Activated CD8-positive, alpha-beta memory T cell treated with anti-CD3 and anti-CD28 coated beads, Interleukin-2, amount 50 U/mL, for 24 hours (primary cell): ENCODE data around the gene GPATCH1.
A peak's percentile ranks its signal among the peaks of the same experiment; 100 is the strongest.

Experiments used
- DNase-seq: peaks from one replicate; pipeline ENCODE4 v3.0.0-alpha.2; 2020; ENCODE audit errors: extremely low read depth

GPATCH1 gene

GRCh38 chr19:33063753-33064457 lies 17.1 kb upstream of the GPATCH1 start:
- DNase-seq: no peak

DNA sequence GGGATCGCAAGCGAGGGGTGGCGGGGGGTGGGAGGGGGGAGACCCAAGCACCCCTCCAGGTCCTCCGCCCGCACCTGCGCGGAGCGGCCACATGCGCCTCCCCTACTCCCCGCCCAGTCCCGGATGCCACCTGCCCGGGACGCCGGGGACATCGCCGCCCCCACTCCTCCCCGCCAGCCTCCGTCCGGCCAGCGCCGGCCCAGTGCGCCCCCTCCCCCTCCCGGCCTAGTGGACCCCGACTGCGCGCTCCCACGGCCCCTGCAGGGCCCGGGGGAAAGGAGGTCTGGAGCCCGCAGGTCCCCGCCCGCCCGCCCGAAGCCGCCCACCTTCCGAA lies 16.6 kb upstream of the GPATCH1 start:
- DNase-seq: no peak

- DNase-seq: peak; percentile 24
Observed at GRCh38 chr19:33064792-33065550, 16.0 kb upstream of the GPATCH1 start, which contains the start of gene RHPN2. TSS of gene RHPN2 (minus strand) at chr19:33064888. CDS start at chr19:33064852, 36 bp downstream.

DNA sequence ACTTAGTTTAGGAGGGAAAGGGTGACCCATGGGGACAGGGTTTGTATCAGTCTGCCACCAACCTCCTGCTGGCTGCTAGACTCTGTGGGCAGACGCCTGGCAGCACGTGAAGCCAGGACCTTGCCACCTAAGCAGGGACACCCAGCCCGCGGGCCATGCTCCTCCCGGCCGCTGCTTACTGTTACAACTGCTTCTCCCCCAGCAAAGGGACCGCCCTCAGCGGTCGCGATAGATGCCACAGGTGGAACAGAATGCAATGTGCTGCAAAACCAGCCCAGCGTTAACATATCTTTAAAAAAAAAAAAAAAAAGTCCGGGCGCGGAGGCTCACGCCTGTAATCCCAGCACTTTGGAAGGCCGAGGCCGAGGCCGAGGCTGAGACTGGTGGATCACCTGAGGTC lies 14.4 kb upstream of the GPATCH1 start:
- no peak for DNase-seq

- no peak for DNase-seq
Observed at GRCh38 chr19:33067121-33067520, 13.9 kb upstream of the GPATCH1 start.

GRCh38 chr19:33071887-33072286 lies 9.1 kb upstream of the GPATCH1 start:
- DNase-seq: no peak

- DNase-seq: no peak
Observed at GRCh38 chr19:33075519-33075918, 5.5 kb upstream of the GPATCH1 start.

GRCh38 chr19:33085570-33086128 lies 4.7 kb downstream of the GPATCH1 start:
- DNase-seq: no peak

- DNase-seq: no peak
Observed at GRCh38 chr19:33086955-33087354, 6.0 kb downstream of the GPATCH1 start.

DNA sequence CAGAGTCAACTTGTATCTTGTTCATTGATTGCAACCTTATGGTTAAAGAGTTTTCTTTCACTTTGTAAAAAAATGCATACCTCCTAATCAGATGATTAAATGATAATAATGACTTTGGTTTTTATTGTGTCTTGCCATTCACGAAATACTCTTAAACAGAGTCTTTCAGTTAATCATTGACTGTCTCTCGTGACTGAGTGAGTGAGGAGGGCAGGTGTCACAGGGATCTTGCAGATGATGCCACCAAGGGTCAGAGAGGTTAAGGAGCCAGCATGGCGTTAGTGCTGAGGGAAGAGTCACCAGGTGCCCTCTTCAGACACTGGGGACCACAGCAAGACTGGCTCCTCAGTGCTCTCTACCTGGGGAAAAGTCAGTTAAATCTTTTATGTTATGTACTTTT lies 8.0 kb downstream of the GPATCH1 start:
- DNase-seq: no peak

DNA sequence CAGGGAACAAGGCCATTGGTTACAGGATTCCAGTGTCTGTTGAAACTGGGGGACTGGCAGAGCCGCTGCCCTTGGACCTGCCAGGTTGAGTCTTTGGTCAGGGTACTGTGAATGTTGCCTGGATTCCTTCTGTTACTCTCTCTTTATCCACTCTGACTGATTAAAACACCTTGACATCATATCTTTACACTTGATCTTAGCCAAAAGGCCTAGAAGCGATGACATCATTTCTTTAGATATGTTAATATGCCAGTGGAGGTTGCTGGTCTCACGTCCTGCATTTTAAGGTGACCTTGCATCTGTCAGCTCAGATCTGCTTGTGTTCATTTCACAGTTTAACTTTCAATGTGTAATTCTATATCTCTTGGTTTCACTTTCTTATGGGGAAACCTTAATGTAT lies 9.2 kb downstream of the GPATCH1 start:
- DNase-seq: no peak

DNA sequence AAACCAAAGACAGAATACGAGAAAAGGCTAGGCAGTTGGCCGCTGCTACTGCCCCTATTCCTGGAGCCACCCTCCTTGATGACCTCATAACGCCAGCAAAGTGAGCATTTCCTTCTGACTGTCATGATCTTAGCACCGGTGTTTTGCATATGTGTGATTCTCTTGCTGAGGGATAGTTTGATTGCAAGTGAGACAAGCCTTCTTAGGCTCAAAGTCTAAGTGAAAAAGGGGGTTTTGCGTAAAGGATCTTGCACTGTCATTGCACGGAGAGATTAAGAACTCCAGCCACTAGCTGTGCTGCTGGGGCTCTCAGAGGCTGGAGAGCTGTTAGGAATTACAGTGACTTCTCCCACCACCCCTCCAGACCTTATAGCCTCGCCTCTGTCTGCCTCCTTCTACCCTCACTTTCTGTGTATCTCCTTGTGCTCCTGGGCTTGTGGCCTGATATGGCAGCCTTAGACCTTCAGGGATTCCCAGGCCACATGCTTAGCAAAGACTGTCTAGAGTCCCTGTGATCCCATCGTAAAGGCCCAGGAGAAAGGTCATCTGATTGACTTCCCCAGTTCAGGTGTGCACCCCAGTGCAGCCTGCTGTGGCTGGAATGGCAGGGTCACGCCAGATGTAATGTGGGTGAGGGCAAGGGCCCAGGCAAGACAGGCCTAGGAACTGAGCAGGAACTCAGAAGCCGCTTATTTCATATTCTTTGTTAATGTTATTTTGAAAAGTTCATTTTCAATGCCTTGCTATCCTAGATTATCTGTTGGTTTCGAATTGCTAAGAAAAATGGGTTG lies 12.6 kb downstream of the GPATCH1 start:
- no peak for DNase-seq

DNA sequence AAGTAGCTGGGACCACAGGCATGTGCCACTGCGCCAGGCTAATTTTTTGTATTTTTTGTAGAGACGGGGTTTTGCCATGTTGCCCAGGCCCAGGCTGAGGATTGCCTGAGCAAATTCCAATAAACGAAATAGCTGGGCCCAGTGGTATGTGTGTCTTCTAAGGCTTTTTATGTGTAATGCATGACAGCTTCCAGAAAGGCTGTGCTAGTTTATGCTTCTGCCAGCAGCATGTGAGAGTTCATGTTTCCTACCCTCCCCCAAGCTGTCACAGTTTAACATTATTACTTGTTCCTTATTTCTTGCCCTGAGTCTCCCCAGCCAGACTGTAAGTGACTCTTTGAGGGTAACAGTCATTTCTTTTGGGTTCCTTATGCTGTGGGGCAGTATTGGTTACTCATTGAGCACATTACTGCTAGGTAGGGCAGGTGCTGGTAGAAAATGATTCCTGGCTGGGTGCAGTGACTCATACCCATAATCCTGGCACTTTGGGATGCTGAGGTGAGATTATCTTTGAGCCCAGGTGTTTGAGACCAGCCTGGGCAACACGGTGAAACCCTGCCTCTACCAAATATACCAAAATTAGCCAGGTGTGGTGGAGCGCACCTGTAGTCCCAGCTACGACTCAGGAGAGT lies 13.6 kb downstream of the GPATCH1 start:
- DNase-seq: no peak

GRCh38 chr19:33096005-33096404 lies 15.0 kb downstream of the GPATCH1 start:
- no peak for DNase-seq

- no peak for DNase-seq
Observed at GRCh38 chr19:33098055-33098534, 17.1 kb downstream of the GPATCH1 start.

- DNase-seq: no peak
Observed at GRCh38 chr19:33100894-33101644, 20.1 kb downstream of the GPATCH1 start.

DNA sequence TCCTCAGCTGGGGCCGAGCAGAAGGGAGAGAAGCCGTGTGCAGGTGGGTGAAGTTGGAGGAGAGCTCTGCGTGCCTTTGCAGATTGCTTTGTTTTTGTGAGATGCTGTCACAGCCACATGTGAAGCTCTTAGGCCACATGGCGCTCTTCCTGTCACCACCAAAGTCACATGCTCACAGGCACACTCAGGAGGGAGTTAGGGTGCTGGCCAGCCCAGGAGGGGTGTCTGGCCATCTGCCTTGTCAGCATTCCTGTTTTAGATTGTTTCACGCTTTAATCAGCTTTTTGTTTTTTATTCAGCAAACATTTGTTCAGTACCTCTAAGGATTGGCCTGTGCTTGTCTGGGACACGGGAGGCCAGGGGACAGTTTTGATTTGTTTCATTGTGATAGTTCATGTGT lies 21.9 kb downstream of the GPATCH1 start:
- DNase-seq: no peak

- no peak for DNase-seq
Observed at GRCh38 chr19:33108161-33108560, 27.2 kb downstream of the GPATCH1 start.

DNA sequence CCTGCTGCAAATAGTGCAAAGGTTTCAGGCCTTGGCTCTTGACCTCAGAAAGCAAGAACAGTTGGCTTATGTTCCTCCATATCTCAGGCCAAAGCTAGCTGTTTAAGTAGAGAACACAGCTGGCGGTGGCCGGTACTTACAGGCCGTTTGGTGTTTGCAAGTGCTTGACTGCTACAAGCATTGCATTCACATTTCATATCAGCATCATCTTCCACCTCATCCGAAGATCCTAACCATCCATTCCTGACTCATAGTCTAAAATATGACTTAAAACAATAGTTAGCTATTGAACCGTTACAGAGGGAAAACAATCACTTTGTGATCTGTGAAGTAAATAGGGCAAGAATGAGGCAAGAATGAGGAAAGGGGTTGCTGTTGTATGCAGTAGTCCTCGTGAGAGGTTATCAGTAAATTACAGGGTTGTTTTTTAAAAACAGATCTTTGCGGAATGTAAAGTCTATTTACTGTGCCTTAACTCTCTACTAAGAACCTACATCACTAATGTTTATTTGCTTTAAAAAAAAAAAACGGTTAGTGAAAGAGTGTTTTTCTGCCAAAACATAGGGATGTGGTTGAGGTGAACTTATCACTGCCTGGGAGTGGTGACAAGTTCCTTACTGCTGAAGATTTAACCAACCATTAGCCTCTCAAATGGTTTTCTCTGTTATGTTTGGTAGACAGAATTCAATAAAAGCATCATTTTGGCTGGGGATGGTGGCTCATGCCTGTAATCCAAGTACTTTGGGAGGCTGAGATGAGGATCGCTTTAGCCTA lies 29.3 kb downstream of the GPATCH1 start:
- no peak for DNase-seq

DNA sequence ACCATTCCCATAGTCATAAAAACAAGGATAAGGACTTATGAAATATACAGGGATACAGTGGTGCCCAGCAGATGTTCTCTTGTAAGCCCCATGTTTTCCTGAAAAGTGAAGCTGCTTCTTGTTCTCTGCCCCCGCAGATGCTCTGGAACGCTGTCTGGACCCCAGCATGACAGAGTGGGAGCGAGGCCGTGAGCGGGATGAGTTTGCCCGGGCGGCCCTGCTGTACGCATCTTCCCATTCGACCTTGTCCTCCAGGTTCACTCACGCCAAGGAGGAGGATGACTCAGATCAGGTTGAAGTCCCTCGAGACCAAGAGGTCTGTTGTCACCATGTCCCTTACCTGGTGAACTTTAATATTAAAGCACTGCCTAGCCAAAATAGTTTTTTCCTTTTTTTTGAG lies 30.6 kb downstream of the GPATCH1 start:
- DNase-seq: no peak
